HG02840 (cell line): ENCODE data around the gene GNLY.

Source experiments
- ATAC-seq: cut with Tn5 transposase; IDR thresholded peaks from one replicate; pipeline ENCODE4 v1.9.1; 2021; ENCODE audit warnings: mild to moderate bottlenecking, moderate library complexity, moderate number of reproducible peaks; ENCODE audit not compliant: unreplicated experiment, low FRiP score

The GNLY gene

DNA sequence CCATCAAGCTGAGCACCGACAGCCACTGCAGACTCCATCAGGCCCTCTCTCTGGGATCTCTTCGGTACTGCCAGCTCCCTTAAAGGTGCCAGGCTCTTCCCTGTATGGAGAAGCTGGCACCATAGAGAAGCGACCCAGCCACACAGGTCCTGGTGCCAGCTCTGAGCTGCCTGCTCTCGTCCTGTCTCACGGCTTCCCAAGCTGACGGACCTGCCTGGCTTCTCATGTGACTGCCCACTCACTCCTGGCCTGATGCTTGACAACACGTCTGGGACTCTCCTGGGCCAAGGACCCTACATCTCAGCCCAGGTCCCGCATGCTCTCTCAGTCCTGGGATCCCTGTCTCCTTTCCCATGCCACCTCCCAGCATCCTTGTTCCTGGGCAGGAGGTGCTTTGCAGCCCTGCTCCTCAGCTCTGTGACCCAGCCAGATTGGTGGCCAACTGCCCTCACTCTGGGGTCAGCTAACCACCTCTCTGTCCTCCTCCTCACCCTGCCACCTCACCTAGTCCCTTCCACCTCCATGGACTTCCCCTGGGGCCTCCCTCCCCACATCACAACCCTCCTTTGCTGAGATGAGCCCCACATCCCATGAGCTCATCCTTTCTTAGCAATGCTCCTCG lies 47.2 kb downstream of the GNLY start:
- no peak for ATAC-seq

DNA sequence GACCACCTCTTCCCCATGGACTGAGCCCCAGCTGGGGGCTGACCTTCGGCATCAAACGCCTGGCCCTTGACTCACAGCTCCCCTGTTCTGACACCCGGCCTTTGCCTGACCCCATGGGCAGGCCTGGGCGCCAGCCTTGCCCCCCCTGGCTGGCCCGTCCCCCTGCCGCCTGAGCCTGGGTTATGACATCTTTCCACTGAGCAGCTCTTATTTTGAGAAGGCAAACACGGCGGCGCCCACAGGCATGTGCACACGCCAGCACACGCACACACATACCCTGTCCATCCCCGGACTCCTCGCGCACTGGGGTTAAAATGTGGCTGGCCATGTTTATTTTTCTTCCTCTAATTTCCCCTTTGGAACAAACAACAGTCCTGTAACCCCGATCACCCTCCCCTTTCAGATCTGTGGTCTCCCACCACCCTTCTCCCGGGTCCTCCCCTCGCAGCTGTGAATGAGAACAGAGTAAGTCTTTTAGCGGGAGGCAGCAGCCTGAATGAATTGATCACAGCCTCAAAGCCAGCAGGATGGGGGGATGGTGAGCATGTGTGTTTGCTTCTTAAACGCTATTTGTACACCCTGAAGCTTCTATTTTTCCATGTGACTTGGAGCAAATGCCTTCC lies 47.8 kb downstream of the GNLY start:
- ATAC-seq, result no peak

DNA sequence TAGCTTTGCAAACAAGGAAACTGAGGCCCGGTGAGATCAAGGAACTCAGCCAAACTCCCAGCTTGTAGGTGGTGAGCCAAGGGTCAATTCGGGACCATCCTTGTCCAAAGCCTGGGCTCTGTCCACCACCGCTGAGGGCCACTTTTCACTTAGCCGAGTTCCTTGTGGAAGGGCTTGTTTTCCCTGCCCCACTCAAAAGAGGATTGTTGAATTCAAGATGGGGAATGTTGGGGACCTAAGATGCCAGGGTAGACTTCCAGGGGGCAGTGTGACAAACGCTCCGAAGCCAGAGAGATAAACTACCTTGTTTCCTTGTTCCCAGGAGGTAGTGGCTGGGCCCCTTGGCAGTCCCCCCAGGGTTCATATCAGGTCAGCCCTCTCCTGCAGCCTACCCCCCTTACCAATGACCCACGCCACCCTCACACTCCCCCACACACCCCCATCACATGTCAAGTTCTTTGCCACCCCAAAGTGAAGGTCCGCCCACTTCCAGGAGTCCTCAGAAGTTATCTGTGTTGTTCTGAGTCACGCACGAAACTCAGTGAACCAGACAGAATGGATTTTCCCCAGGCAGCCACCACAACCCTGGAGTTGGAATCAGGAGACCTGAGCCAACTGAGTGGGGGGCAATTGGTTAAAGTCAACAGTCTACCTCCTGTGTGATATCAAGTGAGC lies 49.3 kb downstream of the GNLY start:
- no peak for ATAC-seq

DNA sequence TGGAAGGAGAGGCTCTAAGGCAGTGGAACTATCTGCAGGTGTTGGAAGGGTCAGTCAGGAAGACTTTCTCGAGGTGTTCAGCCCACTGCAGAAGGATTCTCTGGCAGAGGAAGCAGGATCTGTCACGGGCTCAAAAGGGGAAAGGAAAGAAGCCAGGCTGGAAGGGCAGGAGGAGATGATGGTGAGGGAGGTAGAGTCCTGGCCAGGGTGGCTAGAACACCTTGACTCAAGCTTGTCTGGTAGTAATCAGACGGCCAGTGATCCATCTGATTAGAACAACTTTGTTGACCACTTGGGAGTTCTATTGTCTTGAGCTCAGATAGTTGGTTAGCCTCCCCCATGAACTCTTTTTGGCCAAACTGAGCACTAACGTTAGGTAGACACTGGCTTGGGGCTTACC lies 49.9 kb downstream of the GNLY start:
- ATAC-seq, result no peak

DNA sequence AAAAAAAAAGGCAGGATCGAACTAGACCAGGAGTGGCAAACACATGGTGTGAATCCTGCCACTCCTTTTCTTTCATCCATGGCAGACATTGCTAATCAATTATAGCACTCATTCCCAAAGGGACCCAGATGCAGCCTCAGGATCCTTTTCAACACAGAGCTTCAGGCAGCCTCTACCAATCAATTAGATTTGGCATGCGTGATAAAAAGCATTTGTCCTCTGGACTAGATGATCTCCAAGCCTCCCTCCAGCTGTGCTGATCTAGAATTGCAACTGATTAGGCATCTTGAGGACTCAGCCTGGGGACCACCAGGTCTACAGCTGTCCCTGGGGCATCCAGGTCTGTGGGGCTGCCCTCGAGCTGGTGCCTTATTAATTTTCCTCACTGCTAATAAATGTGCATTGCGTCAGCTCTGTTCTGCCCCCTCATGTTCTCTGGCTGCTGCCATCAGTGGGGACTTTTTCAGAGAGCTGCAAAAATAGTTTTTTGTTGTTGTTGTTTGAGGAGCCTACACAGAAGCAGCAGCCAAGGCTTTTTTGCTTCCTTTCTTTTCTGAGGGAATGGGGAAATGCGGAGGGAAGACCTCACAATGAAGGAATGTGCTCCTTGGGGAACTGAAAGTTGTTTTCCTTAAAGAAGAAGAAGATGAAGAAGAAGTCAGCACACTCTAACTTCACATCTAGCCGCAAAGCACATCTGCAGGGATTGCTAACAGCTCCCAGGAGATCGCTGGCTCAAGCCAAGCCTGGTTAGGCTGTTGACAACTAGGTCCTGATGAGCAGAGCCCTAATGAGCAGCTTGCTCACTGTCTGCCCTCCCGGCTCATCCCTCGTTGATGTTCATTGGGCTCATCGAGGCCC lies 50.8 kb downstream of the GNLY start:
- ATAC-seq, result no peak

DNA sequence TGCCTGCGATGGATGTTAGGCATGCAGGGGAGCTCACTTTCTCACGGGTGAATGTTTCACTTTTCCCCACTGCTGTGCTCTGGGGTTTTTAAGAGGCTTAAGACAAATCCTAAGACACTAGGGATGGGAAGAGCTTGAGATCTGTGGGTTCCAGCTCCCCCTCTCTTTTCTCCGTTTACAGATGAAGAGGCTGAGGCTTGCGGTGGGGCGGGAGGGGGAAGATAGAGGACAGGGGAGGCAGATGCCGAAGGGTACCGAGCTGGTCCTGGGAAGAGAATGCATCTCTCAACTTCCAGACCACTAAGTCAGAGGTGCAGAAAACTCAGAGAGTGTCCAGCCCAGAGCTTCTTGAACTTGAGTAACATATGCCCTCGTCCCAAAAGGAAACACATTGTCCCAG lies 51.5 kb downstream of the GNLY start:
- ATAC-seq, result no peak

DNA sequence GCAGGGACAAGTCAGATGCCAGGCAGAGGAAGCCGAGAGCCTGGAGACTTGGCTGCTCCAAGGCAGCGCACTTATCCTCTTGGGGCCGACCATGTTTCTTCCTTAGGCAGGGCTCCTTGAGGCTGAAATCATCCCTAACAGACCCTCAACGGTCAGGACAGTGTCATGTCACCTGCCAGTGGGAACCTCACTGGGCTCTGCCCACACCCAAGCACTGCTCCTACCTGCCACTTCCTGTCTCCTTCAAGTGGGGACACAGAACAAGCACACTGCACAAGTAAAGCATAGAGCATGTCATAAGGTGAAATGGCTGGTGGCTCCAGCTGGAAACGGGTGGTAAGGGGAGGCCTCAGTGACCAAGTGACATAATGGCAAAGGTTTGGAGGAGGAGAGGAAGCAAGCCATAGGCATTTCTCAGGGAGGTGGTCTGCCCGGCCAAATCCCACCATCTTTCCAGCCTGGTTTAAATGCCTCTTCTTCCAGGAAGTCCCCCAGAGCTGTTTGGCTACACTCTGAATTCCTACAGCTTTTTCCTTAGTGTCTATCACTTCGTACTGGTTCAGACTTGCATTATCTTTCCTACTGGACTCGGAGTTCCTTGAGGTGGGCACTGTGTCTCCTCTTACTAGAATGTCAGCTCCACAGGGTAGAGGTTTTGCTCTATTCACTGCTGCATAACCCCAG lies 52.3 kb downstream of the GNLY start:
- no peak for ATAC-seq

DNA sequence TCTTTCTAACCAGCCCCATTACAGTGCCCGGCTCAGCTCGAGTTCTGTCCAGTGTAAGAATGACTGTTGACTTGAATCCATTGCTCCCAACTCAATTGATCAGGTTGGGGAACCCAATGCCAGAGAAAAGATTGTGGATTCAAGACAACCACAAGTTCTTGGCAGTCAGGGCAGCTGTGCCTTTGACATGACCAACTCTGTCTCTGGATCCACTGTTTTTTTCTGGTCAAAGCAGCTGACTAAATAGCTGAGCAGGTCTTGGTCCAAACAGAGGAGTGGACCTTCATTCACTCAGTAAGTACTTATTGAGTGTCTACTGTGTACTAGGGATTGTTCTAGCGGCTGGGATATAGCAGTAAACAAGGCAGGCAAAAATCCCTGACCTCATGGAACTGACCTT lies 53.3 kb downstream of the GNLY start:
- ATAC-seq, result no peak

DNA sequence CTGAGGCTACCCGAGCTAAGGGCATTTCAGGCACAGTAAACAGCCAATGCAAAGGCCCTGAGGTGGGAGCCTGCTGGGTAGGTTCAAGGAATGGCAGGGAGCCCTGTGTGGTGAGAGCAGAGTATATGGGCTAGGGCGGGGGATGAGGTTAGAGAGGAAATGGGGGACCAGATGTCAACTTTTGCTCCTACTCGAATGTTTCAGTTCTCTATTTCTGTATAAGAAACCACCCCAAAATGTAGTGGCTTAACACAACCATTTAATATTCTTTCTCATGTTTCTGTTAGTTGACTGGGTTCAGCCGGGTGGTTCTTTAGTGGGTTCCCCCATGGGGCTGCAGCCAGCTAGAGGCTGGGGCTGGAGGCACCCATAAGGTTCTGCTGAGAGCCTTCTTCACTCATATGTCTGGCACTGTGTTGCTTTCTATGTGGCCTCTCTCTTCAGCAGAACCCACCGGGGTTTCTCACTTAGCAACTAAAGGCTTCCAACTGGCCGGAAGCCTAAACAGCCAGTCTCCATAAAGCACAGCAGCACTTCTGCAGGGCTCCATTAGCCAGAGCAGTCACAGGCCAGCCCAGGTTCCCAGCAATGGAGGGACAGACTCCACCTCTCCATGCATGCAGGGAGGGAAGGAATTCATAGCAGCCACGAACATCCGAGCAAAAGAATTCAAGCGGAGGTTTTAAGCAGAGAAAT lies 54.0 kb downstream of the GNLY start:
- ATAC-seq, result no peak
